GM12878 (cell line): Measurements from ENCODE around the gene MAN2B1. TPM values are rescaled to one million over a fixed set of nuclear protein-coding genes. Genes with fewer than 3 reads are reported as not detected.

ENCODE experiments used
- ATAC-seq: fragments of 200-7000 bp; cut with Tn5 transposase; 3 replicates; pipeline ENCODE4 v1.9.1; 2020; ENCODE audit warnings: mild to moderate bottlenecking, moderate library complexity
- BruUV-seq: library from RNA; stranded (reverse); fragments of 400-500 nt; replicated peaks from 2 replicates; lab custom pipeline; 2021; lab: Mats Ljungman, UMichigan
- CTCF ChIA-PET: fragments of 300-600 bp; sonication (Branson Sonifier 250); formaldehyde crosslinking; extraction: SDS; loops from one replicate; lab custom pipeline; 2021; ENCODE audit warnings: inconsistent platforms; lab: Yijun Ruan, JAX
- POLR2A ChIA-PET: fragments of 350-600 bp; formaldehyde crosslinking; extraction: SDS; loops from one replicate; lab custom pipeline; 2021; ENCODE audit warnings: inconsistent platforms; lab: Charles Lee
- RAD21 ChIA-PET: fragments of 300-600 bp; sonication (Branson Sonifier 250); formaldehyde crosslinking; loops from one replicate; lab custom pipeline; 2023; ENCODE audit warnings: antibody characterized with exemption; ENCODE audit not compliant: unreplicated experiment; lab: Charles Lee
- SMC1A ChIA-PET: fragments of 300-600 bp; sonication (Branson Sonifier 250); formaldehyde crosslinking; loops from one replicate; lab custom pipeline; 2023; ENCODE audit not compliant: unreplicated experiment, uncharacterized antibody; lab: Charles Lee
- DNase-seq: peaks from one replicate; pipeline ENCODE4 v3.0.0-alpha.2; 2011; ENCODE audit warnings: low read depth, low spot score
- FAIRE-seq: peaks from 3 replicates; lab custom pipeline; 2011; peaks lifted over from hg19 to GRCh38; lab: Jason Lieb, UNC
- H2AFZ ChIP-seq: 2 replicates; pipeline ENCODE4 v1.6.0; 2011; ENCODE audit warnings: low read depth, low read length, control low read depth; ENCODE audit not compliant: control insufficient read depth
- H3K27ac ChIP-seq: 2 replicates; pipeline ENCODE4 v1.5.1; 2011; ENCODE audit warnings: control low read depth; ENCODE audit not compliant: control insufficient read depth, insufficient read depth
- H3K27me3 ChIP-seq, 2 experiments: replicated peaks in 1 of 2; 2 replicates each; pipeline versions ENCODE4 v1.6.0 to v1.6.1; 2011; ENCODE audit warnings: low read length in 1 of 2; ENCODE audit not compliant: control insufficient read depth in 2 of 2, insufficient read depth in 2 of 2
- H3K36me3 ChIP-seq, 2 experiments: 2 replicates each; pipeline ENCODE4 v1.5.1; 2011; ENCODE audit warnings: low read length in 1 of 2; ENCODE audit not compliant: control insufficient read depth in 2 of 2, insufficient read depth in 2 of 2
- H3K4me1 ChIP-seq: 2 replicates; pipeline ENCODE4 v1.6.1; 2011; ENCODE audit warnings: mild to moderate bottlenecking, low read length, moderate library complexity, mixed read lengths; ENCODE audit not compliant: control insufficient read depth, insufficient read depth
- H3K4me2 ChIP-seq: 2 replicates; pipeline ENCODE4 v1.6.0; 2011; ENCODE audit warnings: control low read depth; ENCODE audit not compliant: control insufficient read depth, insufficient read depth
- H3K4me3 ChIP-seq: fragments of 200-600 bp; sonication (generic); 2 replicates; pipeline ENCODE4 v1.5.1; 2016
- H3K79me2 ChIP-seq: 2 replicates; pipeline ENCODE4 v1.6.0; 2011; ENCODE audit warnings: low read length; ENCODE audit not compliant: control insufficient read depth, insufficient read depth
- H3K9ac ChIP-seq: 2 replicates; pipeline ENCODE4 v1.8.0; 2011; ENCODE audit warnings: low read length, control low read depth, mixed read lengths; ENCODE audit not compliant: control insufficient read depth, insufficient read depth
- H3K9me3 ChIP-seq: replicated peaks from 3 replicates; pipeline ENCODE4 v1.5.1; 2011; ENCODE audit warnings: mild to moderate bottlenecking, low read length; ENCODE audit not compliant: control insufficient read depth, insufficient read depth
- H4K20me1 ChIP-seq: 2 replicates; pipeline ENCODE4 v1.6.0; 2011; ENCODE audit not compliant: control insufficient read depth, insufficient read depth
- ATF7 ChIP-seq: fragments of 450-650 bp; IDR thresholded peaks from 2 replicates; pipeline ENCODE4 v1.6.1; 2016; ENCODE audit warnings: low read depth, mild to moderate bottlenecking
- BHLHE40 ChIP-seq, 2 experiments: fragments of 450-650 bp in 1 of 2; IDR thresholded peaks; 2 replicates each; pipeline ENCODE4 v1.6.1; 2011 to 2017; ENCODE audit warnings: low read depth in 2 of 2, borderline replicate concordance in 1 of 2, improper control_type of control experiment in 1 of 2, low read length in 1 of 2, mild to moderate bottlenecking in 1 of 2
- CREB1 ChIP-seq: IDR thresholded peaks from 2 replicates; pipeline ENCODE4 v1.6.1; 2012; ENCODE audit warnings: low read depth, mild to moderate bottlenecking, inconsistent platforms
- ESRRA ChIP-seq: IDR thresholded peaks from 2 replicates; pipeline ENCODE4 v1.6.1; 2012; ENCODE audit warnings: mild to moderate bottlenecking, low read length, improper control_type of control experiment
- FOXM1 ChIP-seq: IDR thresholded peaks from 2 replicates; pipeline ENCODE4 v1.6.1; 2012; ENCODE audit warnings: low read depth, mild to moderate bottlenecking, inconsistent platforms, low read length, moderate library complexity
- PAX8 ChIP-seq: fragments of 450-650 bp; IDR thresholded peaks from 2 replicates; pipeline ENCODE4 v1.6.1; 2017; ENCODE audit warnings: mild to moderate bottlenecking, moderate library complexity
- SIN3A ChIP-seq: IDR thresholded peaks from 2 replicates; pipeline ENCODE4 v1.6.1; 2012; ENCODE audit warnings: low read depth, low read length, improper control_type of control experiment
- SP1 ChIP-seq: IDR thresholded peaks from one replicate; pipeline ENCODE4 v1.6.1; 2011; ENCODE audit warnings: low read depth, low read length
- TCF3 ChIP-seq: IDR thresholded peaks from 2 replicates; pipeline ENCODE4 v1.6.1; 2012; ENCODE audit warnings: low read depth, mild to moderate bottlenecking, low read length, borderline replicate concordance; ENCODE audit not compliant: insufficient read depth
- WRNIP1 ChIP-seq: IDR thresholded peaks from 2 replicates; pipeline ENCODE4 v1.6.1; 2011; ENCODE audit warnings: low read depth, low read length, improper control_type of control experiment, borderline replicate concordance
- ZNF24 ChIP-seq: fragments of 450-650 bp; IDR thresholded peaks from 2 replicates; pipeline ENCODE4 v1.6.1; 2017; ENCODE audit warnings: antibody characterized with exemption, mild to moderate bottlenecking
- WGBS: methylation state at CpG from one replicate; pipeline ENCODE4 v1.1.6; 2016; ENCODE audit warnings: low lambda C conversion rate; ENCODE audit not compliant: insufficient replicate concordance, insufficient coverage; ENCODE audit errors: missing lambda C conversion rate; 5-methylcytosine and 5-hydroxymethylcytosine counted together
- in situ Hi-C: fragments of 300-500 bp; cut with MboI; formaldehyde crosslinking; loops from 9 replicates; pipeline ENCODE4 v1.14.3; 2018; ENCODE audit warnings: mixed read lengths
- intact Hi-C: fragments of 100-400 bp; cut with micrococcal nuclease; formaldehyde crosslinking; loops from one replicate; pipeline ENCODE4 v1.14.2; 2022; ENCODE audit not compliant: unreplicated experiment
- polyA plus RNA-seq, 11 experiments: library from polyadenylated mRNA; depleted of rRNA in 4 of 11; unstranded in 6 of 11; stranded (reverse) in 5 of 11; fragments of >200 nt; fragmentation: Nextera tagmentation in 4 of 11; fragmentation: Illumina TruSeq in 1 of 11; extraction: Ambion mirVana in 4 of 11; extraction: Trizol in 1 of 11; gene quantifications; 1 replicate in 1 of 11; 2 replicates in 10 of 11; pipeline versions ENCODE4 v1.2.1 to v1.2.3, GENCODE V29; 2011 to 2016; ENCODE audit warnings: inconsistent platforms in 2 of 11, missing spikeins in 2 of 11, low read depth in 1 of 11
- total RNA-seq, 4 experiments: library from RNA; depleted of rRNA in 3 of 4; stranded (reverse); fragments of >200 nt in 3 of 4; fragmentation: Illumina TruSeq in 1 of 4; extraction: Trizol in 1 of 4; gene quantifications; 2 replicates each; pipeline versions ENCODE4 v1.2.1 to v1.2.3, GENCODE V29; 2013 to 2021

The MAN2B1 gene
- total and polyA plus RNA-seq, 10 of the 15 experiments (the other 5 are each of a cell fraction or from before 2014, with no cell fraction given) = 7.6 to 224 (median 81.4) TPM

- H3K36me3 ChIP-seq = peaks cover 18 to 23% of the 10 kb centered on the region in 2 experiments
- peak overlapping the region; percentile 99 for H3K4me2 ChIP-seq
- SMC1A ChIA-PET = interaction anchor here (1.1 to 2.4 kb wide), 4 partner anchors 11 to 102 kb away, joined by 3 to 10 read pairs (median 7); partner anchors contain the start of genes ZNF490 and ZNF791
- WGBS = 1% methylated on average over 12 of the region's 12 CpGs
- peak overlapping the region; percentile 91 for H3K4me3 ChIP-seq
- H3K27ac ChIP-seq = peak overlapping the region; percentile 92
- H3K79me2 ChIP-seq = peaks cover 51% of the 10 kb centered on the region
- H3K27me3 ChIP-seq = no peaks in the 10 kb centered on the region
- CTCF ChIA-PET = interaction anchor here (0.6 to 1.9 kb wide), 8 partner anchors 12 to 1007 kb away, joined by 3 to 13 read pairs (median 4); no protein-coding TSS in a partner anchor
- ATAC-seq (peak; percentile 14), DNase-seq (no peak), FAIRE-seq (no peak)
- BruUV-seq = TSS peak; percentile 68
- H3K9me3 ChIP-seq = no peaks in the 10 kb centered on the region
- peaks cover 29% of the 10 kb centered on the region for H3K4me1 ChIP-seq
- POLR2A ChIA-PET = interaction anchor here (0.5 to 2.3 kb wide), 10 partner anchors 9 to 134 kb away, joined by 3 to 15 read pairs (median 4); partner anchors contain the start of genes DHPS, TNPO2, ZNF490 and ZNF791
- in situ Hi-C loops (no loop called here), intact Hi-C loops (loop anchor here (2.0 kb wide), 1 partner anchor 53 kb away; no protein-coding TSS in a partner anchor)
- H3K9ac ChIP-seq = peak overlapping the region; percentile 81
- peak overlapping the region; percentile 56 for H2AFZ ChIP-seq
- H4K20me1 ChIP-seq = no peaks in the 10 kb centered on the region
- RAD21 ChIA-PET = interaction anchor here (0.8 to 1.8 kb wide), 7 partner anchors 52 to 742 kb away, joined by 3 to 9 read pairs (median 4); partner anchors contain the start of genes GET3, ZNF490 and ZNF791
- TF ChIP-seq ZNF24 (no peak), ATF7 (no peak), TCF3 (0 out of 2 replicates have a peak, but pooled peaks have one; percentile 62), ESRRA (no peak), WRNIP1 (no peak), SP1 (peak; percentile 2), PAX8 (no peak), CREB1 (peak; percentile 52; the same call in 1 of the 2 replicates), BHLHE40 (IDR thresholded peaks at IDR 0.05; ENCODE audit: borderline replicate concordance in 1 of 2, low read depth in 2 of 2, low read length in 1 of 2) (peak in 1 of 2 experiments; percentile 3; a peak in 1 of 4 replicates), SIN3A (no peak; the same call in 1 of the 2 replicates), FOXM1 (no peak)
These were observed 774 bp downstream of the MAN2B1 start for GRCh38 chr19:12665671-12666264.
